HCT116 (cell line): Measurements from ENCODE around the gene SLC12A7. TPM values are rescaled to one million over a fixed set of nuclear protein-coding genes. Genes with fewer than 3 reads are reported as not detected.

Source experiments
- ATAC-seq: fragments of 200-7000 bp; cut with Tn5 transposase; 2 replicates; pipeline ENCODE4 v1.9.1; 2020; ENCODE audit warnings: mild to moderate bottlenecking, moderate library complexity
- BruUV-seq: library from RNA; stranded (reverse); fragments of 400-500 nt; replicated peaks from 2 replicates; lab custom pipeline; 2021; lab: Mats Ljungman, UMichigan
- CTCF ChIA-PET: fragments of 300-600 bp; sonication (Branson Sonifier 250); formaldehyde crosslinking; loops from one replicate; lab custom pipeline; 2021; ENCODE audit warnings: antibody characterized with exemption; lab: Charles Lee
- POLR2A ChIA-PET: fragments of 300-600, 350-600 bp; sonication (Branson Sonifier 250); formaldehyde crosslinking; loops from one replicate; lab custom pipeline; 2021; ENCODE audit warnings: antibody characterized with exemption; lab: Charles Lee
- RAD21 ChIA-PET, 2 experiments: fragments of 300-600 bp; sonication (Branson Sonifier 250); formaldehyde crosslinking; loops; one replicate each; lab custom pipeline; 2023; ENCODE audit warnings: low total read pairs in 2 of 2; ENCODE audit not compliant: uncharacterized antibody in 2 of 2, unreplicated experiment in 2 of 2, low non-redundant PET in 1 of 2; lab: Charles Lee
- DNase-seq: peaks from one replicate; pipeline ENCODE4 v3.0.0-alpha.2; 2010; ENCODE audit warnings: low read depth, low spot score
- H2AFZ ChIP-seq: fragments of 200-600 bp; shearing (Covaris generic), sonication (generic); 2 replicates; pipeline ENCODE4 v1.6.1; 2017; ENCODE audit warnings: low read depth, mixed run types, mixed read lengths, antibody characterized with exemption, low read length; ENCODE audit not compliant: poor library complexity, severe bottlenecking
- H3K27ac ChIP-seq: 2 replicates; pipeline ENCODE4 v1.5.1; 2012; ENCODE audit warnings: low read depth, low read length
- H3K27me3 ChIP-seq: fragments of 200-600 bp; sonication (generic); 2 replicates; pipeline ENCODE4 v1.6.1; 2016; ENCODE audit warnings: mixed run types, low read length, mixed read lengths; ENCODE audit not compliant: insufficient read depth
- H3K36me3 ChIP-seq, 2 experiments: fragments of 200-500 bp in 1 of 2; fragments of 200-600 bp in 1 of 2; sonication (Bioruptor generic) in 1 of 2; sonication (generic) in 1 of 2; 2 replicates each; pipeline versions ENCODE4 v1.5.1 to v1.6.1; 2014 to 2016; ENCODE audit warnings: low read length in 2 of 2, inconsistent platforms in 1 of 2, mixed read lengths in 1 of 2, mixed run types in 1 of 2; ENCODE audit not compliant: insufficient read depth in 2 of 2, control insufficient read depth in 1 of 2
- H3K4me1 ChIP-seq, 2 experiments: fragments of 200-600 bp in 1 of 2; sonication (generic) in 1 of 2; 2 replicates each; pipeline versions ENCODE4 v1.5.1 to v1.6.1; 2012 to 2017; ENCODE audit warnings: low read length in 2 of 2, inconsistent platforms in 1 of 2, mild to moderate bottlenecking in 1 of 2, mixed read lengths in 1 of 2, mixed run types in 1 of 2, moderate library complexity in 1 of 2; ENCODE audit not compliant: insufficient read depth in 2 of 2, control insufficient read depth in 1 of 2
- H3K4me2 ChIP-seq: fragments of 200-600 bp; sonication (generic); 2 replicates; pipeline ENCODE4 v1.6.1; 2017; ENCODE audit warnings: mixed run types, low read length, mixed read lengths
- H3K4me3 ChIP-seq, 2 experiments: fragments of 200-600 bp in 1 of 2; sonication (generic) in 1 of 2; replicated peaks in 1 of 2; 2 replicates each; pipeline ENCODE4 v1.5.1; 2011 to 2016; ENCODE audit warnings: low read length in 2 of 2, control low read depth in 1 of 2, low read depth in 1 of 2, mild to moderate bottlenecking in 1 of 2, mixed read lengths in 1 of 2, mixed run types in 1 of 2
- H3K79me2 ChIP-seq: fragments of 200-600 bp; sonication (generic); 2 replicates; pipeline ENCODE4 v1.6.1; 2017; ENCODE audit warnings: mild to moderate bottlenecking, mixed run types, low read length, moderate library complexity, mixed read lengths; ENCODE audit not compliant: insufficient read depth
- H3K9ac ChIP-seq: fragments of 200-600 bp; sonication (generic); 2 replicates; pipeline ENCODE4 v1.6.1; 2016; ENCODE audit warnings: low read length, mixed read lengths
- H3K9me2 ChIP-seq: fragments of 200-600 bp; sonication (generic), shearing (Covaris generic); 2 replicates; pipeline ENCODE4 v1.6.1; 2017; ENCODE audit warnings: mixed run types, mild to moderate bottlenecking, moderate library complexity; ENCODE audit not compliant: insufficient read depth
- H3K9me3 ChIP-seq, 2 experiments: fragments of 200-500 bp in 1 of 2; fragments of 200-600 bp in 1 of 2; sonication (Bioruptor generic) in 1 of 2; sonication (generic) in 1 of 2; 2 replicates each; pipeline ENCODE4 v1.6.1; 2014 to 2017; ENCODE audit warnings: low read length in 2 of 2, mixed read lengths in 2 of 2, inconsistent platforms in 1 of 2, low read depth in 1 of 2, mild to moderate bottlenecking in 1 of 2, mixed run types in 1 of 2, moderate library complexity in 1 of 2; ENCODE audit not compliant: control insufficient read depth in 1 of 2, insufficient read depth in 1 of 2
- H4K20me1 ChIP-seq: fragments of 200-600 bp; sonication (generic), shearing (Covaris generic); 2 replicates; pipeline ENCODE4 v1.6.1; 2017; ENCODE audit warnings: mixed run types, mild to moderate bottlenecking, moderate library complexity; ENCODE audit not compliant: insufficient read depth
- ATF3 ChIP-seq: IDR thresholded peaks from 2 replicates; pipeline ENCODE4 v1.6.1; 2012
- EZH2phosphoT487 ChIP-seq: fragments of 200-600 bp; IDR thresholded peaks from 2 replicates; pipeline ENCODE4 v1.6.1; 2018; ENCODE audit warnings: antibody characterized with exemption, borderline replicate concordance
- POLR2AphosphoS5 ChIP-seq: IDR thresholded peaks from 2 replicates; pipeline ENCODE4 v1.6.1; 2011; ENCODE audit warnings: mild to moderate bottlenecking, low read depth, low read length, moderate library complexity
- ZBTB33 ChIP-seq: IDR thresholded peaks from 2 replicates; pipeline ENCODE4 v1.6.1; 2011; ENCODE audit warnings: mild to moderate bottlenecking, low read length, moderate library complexity; ENCODE audit not compliant: insufficient replicate concordance; ENCODE audit errors: extremely low read depth
- intact Hi-C: fragments of 100-400 bp; cut with micrococcal nuclease; formaldehyde crosslinking; loops from 2 replicates; pipeline ENCODE4 v1.10.0; 2022
- total RNA-seq: library from RNA; stranded (reverse); gene quantifications from one replicate; pipeline ENCODE4 v1.2.1, GENCODE V29; 2021; ENCODE audit not compliant: unreplicated experiment

Gene SLC12A7
- total RNA-seq, 1 experiment from 2014 or later: 29.6 TPM

GRCh38 chr5:1108865-1109174 is 3.0 kb downstream of the SLC12A7 start (continued):
- TF ChIP-seq ZBTB33 (no peak), EZH2phosphoT487 (no peak)

- no peak overlapping the region for H2AFZ ChIP-seq
- no peak for ATAC-seq
- no peaks in the 10 kb centered on the region for H3K9me2 ChIP-seq
- no peak overlapping the region for H3K9ac ChIP-seq
- no TSS peak for BruUV-seq
- ChIA-PET RAD21 (no interaction called here), POLR2A (no interaction called here), CTCF (no interaction called here)
- no peak overlapping the region for H3K4me2 ChIP-seq
- no peak for DNase-seq
- intact Hi-C loops: no loop called here
- peaks cover 0 to 6% of the 10 kb centered on the region in 2 experiments; a peak in 1 of 4 replicates for H3K36me3 ChIP-seq
- peaks cover 8 to 18% of the 10 kb centered on the region in 2 experiments for H3K4me1 ChIP-seq
- H3K79me2 ChIP-seq: peaks cover 61% of the 10 kb centered on the region; the same call in 1 of the 2 replicates
- no peak for TF ChIP-seq POLR2AphosphoS5
- TF ChIP-seq ATF3: no peak
- H3K9me3 ChIP-seq: no peaks in the 10 kb centered on the region
- H3K27me3 ChIP-seq: no peaks in the 10 kb centered on the region
- no peaks in the 10 kb centered on the region for H4K20me1 ChIP-seq
- no peak overlapping the region for H3K27ac ChIP-seq
- no peak overlapping the region for H3K4me3 ChIP-seq
These were observed 3.6 kb downstream of the SLC12A7 start for GRCh38 chr5:1108023-1108864.
